ENCODE results near the gene ZNF587.
A peak's percentile ranks its signal among the peaks of the same experiment; 100 is the strongest.

Gene ZNF587

DNA sequence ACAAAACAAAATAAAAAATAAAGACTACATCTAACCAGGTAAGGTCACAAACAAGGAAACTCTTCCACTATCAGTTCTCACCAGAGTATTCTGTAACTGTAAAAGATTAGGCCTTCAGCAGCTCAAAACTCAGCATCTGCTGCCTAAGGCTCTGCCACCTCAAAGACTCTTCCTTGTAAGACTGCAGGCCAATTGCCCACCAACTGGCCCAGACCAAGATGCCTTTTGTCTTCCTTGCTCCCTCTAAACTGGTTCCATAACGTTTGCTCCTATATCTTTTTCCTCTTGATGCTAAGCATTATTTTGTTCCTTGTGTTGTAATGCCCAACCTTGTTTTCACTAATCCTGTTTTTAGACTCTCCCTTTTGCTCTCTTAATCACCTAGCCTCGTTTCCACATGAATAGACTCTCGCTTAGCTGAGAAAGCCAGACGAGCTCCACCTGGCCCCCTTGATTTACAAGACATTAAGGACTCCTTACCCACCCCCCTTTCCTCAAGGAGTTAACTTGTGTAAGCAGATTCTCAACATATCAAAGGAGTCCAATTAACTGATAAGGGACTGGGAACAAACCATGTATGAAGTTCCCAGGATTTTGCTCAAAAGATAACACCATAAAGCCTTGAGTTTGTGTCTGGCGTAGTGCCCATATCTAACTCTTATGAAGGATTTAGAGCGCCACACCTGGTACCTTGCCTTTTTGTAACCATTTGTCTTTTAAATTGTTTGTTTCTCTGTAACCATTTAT, 37.7 kb downstream of the ZNF587 start:
- DNase-seq (ENCODE audit: low read depth), result no peak

DNA sequence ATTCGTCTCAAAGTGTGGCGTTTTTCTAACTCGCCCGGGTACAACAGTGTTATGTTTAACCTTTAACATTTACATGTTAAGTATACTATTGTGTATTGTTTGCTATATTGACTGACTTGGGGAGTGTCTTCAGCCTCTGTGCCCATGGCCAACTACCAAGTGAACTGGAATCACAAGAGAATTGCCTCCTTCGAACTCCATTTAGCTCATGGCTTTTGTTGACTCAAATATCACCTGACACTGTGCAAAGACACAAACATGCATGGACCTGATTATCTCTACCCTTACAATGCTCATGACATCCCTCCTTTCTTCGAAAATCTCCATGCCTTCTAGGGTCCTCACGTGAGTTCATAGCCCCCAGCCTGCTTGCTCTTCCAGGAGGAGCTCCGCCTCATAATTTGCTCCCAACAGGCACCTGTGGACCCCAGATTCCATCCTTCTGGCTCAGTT, 38.5 kb downstream of the ZNF587 start:
- no peak for DNase-seq (ENCODE audit: low read depth)

DNA sequence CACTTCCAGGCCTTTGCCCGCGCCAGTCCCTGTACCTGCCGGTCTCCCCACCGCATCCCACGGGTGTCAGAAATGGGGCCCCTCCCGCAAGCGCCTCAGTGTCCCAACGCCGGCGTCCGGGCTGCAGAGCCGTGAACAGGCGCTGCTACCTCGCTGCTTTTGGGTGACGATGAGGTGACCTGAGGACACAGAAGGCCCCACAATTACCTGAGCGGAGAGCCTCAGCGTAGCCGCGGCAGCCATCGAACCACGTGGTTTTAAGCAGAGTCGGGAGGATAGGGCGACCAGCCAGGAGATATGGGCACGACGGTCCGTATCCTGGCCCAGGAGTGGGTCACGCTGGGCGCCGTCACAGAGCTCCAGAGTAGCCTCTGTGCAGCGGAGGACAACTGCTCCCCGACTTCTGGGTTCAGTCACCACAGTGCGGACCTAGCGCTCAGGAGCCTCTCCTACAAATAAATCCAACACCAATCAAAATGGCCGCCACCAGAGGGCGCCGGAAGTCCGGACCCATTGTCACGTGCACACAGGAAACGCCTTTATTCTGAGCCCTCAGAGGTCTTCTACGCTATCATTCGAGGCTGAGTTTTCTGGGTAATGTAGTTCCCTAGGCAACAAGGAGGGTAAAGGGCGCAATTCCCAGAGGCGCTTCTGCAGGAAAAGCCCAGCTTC, 39.0 kb downstream of the ZNF587 start, which contains the start of gene ZNF814:
Gene ZNF814, minus strand, starts transcription at position 478 of the 672 bp plus-strand sequence. Its CDS starts 235 bp downstream, at position 243.
- peak; percentile 58 for DNase-seq (ENCODE audit: low read depth)

DNA sequence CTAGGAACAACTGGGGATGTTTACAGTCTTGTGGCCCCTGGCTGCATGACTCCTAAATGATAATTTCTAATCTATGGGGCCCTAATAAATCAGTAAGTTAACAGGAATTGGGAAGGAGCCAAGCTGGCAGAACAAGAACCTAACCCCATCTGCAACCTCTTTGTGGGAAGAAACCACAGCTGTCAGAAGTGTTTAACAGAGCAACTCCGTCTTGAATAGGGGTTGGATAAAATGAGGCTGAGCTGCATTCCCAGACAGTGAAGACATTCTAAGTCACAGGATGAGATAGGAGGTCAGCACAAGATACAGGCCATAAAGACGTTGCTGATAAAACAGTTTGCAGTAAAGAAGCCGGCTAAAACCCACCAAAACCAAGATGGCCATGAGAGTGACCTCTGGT, 41.0 kb downstream of the ZNF587 start:
- peak; percentile 73 for DNase-seq (ENCODE audit: low read depth)

DNA sequence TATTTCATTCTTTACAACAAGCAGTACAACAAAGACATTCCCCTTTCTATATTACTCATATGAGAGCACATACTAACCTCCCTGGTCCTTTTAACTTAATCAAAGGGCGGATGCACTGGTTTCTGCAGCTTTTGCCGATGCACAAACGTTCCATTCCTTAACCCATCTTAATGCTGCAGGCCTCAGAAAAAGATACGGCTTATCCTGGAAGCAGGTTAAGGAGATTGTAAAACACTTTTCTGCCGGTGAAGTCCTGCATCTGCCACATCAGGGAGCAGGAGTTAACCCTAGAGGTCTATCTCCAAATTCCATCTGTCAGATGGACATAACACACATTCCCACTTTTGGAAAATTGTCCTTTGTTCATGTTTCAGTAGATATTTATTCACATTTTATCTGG, 50.7 kb downstream of the ZNF587 start:
- no peak for DNase-seq (ENCODE audit: low read depth)

DNA sequence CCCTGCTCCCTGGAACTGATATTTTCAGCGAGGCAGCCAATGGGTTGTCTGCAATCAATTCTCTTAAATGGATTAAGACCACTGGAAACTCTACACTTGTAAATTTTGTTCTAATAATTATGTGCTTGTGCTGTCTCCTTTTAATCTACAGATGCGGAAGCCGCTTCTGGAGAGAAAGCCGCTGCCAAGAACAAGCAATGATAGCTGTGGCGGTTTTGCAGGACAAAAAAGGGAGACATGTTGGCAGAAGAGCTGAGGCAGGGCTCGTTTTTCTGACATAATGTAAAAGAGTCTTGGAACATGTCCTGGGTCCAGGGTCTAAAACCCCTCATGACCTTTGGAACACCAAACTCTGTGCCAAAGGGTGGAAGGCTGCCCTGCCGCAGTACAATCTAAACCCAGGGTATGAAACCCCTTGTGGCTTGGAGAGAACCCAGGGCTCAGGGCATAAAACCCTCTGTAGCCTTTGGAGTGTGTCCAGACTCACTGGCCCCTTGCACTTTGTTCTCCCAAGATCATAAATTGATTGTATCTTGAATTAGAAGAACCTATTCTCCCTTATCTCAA, 54.0 kb downstream of the ZNF587 start:
- no peak for DNase-seq (ENCODE audit: low read depth)

DNA sequence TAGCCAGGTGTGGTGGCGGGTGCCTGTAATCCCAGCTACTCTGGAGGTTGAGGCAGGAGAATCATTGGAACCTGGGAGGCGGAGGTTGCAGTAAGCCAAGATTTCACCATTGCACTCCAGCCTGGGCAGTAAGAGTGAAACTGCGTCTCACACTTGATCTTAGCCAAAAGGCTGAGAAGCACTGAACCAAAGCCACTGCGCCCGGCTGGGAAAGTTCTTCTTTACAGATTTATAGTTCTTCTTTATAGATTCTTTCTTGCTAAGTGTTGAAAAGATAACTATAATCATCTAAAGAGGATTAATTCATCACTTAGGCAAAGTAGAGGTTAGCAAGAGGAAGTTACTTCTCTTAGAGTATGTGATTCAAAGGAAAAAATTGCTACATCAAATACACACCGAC, 55.6 kb downstream of the ZNF587 start:
- DNase-seq (ENCODE audit: low read depth), result no peak

DNA sequence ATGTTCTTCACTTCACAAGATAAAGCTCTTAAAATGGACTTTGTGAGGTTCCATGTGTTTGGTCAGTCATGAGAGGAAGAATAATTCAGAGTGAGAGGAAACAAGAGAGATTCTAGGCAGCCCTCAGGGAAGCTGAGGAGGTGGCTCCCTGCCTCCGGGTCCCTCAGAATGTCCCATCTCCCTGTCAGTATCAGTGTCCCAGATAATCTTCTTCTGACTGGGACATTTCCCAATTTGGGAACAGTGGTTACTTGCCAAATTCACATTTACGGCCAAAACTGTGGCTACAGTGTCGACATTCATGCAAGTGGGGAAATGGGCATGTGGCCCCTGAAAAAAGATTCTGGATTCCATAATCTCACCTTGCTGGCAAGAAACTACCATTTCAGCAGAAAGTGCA, 57.7 kb downstream of the ZNF587 start:
- no peak for DNase-seq (ENCODE audit: low read depth)

DNA sequence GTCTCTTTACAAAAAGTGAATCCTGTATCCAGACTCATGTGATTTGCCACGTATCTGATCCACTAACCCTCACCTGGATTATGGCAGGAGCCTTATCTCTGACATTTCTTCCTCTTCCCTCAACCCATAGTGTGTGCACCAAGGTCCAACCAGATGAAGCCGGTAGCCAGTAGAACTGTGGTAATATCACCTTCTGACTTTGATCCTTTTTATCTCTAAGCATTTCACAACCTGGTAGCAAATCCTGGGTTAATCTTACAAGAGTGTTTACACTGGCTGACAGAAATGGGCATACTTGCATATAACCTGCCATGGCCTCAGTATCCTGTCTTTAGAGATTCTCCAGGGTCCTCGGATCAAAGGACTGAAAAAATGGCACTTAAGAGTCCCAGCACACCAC, 64.9 kb downstream of the ZNF587 start:
- no peak for DNase-seq (ENCODE audit: low read depth)

All from EH (cell line).